HepG2 (cell line): ENCODE data around the gene BRMS1. TPM values are rescaled to one million over a fixed set of nuclear protein-coding genes. Genes with fewer than 3 reads are reported as not detected.

ENCODE experiments used
- ARNT ChIP-seq: fragments of 450-650 bp; IDR thresholded peaks from 2 replicates; pipeline ENCODE4 v1.6.1; 2017
- CAMTA2 ChIP-seq: sonication (generic); formaldehyde crosslinking; IDR thresholded peaks from 2 replicates; pipeline ENCODE4 v1.4.0; 2020; ENCODE audit warnings: mild to moderate bottlenecking, missing genetic modification reagents, borderline replicate concordance
- EEA1 ChIP-seq: sonication (generic); formaldehyde crosslinking; IDR thresholded peaks from 2 replicates; pipeline ENCODE4 v1.5.1; 2020; ENCODE audit warnings: mild to moderate bottlenecking, missing genetic modification reagents, borderline replicate concordance
- EED ChIP-seq: sonication (generic); formaldehyde crosslinking; IDR thresholded peaks from 2 replicates; pipeline ENCODE4 v1.5.0; 2020; ENCODE audit warnings: mild to moderate bottlenecking, missing genetic modification reagents
- EZH2 ChIP-seq: conservative IDR thresholded peaks from 2 replicates; pipeline ENCODE4 v1.6.1; 2012; ENCODE audit warnings: mild to moderate bottlenecking, low read depth, low read length, moderate library complexity
- GZF1 ChIP-seq: sonication (generic); formaldehyde crosslinking; IDR thresholded peaks from 2 replicates; pipeline ENCODE4 v1.5.1; 2020; ENCODE audit warnings: mild to moderate bottlenecking, missing genetic modification reagents
- HOXA9 ChIP-seq: sonication (generic); formaldehyde crosslinking; IDR thresholded peaks from 2 replicates; pipeline ENCODE4 v1.8.1; 2022; ENCODE audit warnings: missing genetic modification reagents, mild to moderate bottlenecking, moderate library complexity, borderline replicate concordance
- MAFK ChIP-seq, 2 experiments: IDR thresholded peaks in 1 of 2; conservative IDR thresholded peaks in 1 of 2; 2 replicates each; pipeline ENCODE4 v1.6.1; 2011; ENCODE audit warnings: improper control_type of control experiment in 2 of 2, low read length in 2 of 2
- MATR3 ChIP-seq: sonication (generic); formaldehyde crosslinking; IDR thresholded peaks from 2 replicates; pipeline ENCODE4 v1.4.0; 2020; ENCODE audit warnings: missing genetic modification reagents
- MEIS1 ChIP-seq: sonication (generic); formaldehyde crosslinking; IDR thresholded peaks from 2 replicates; pipeline ENCODE4 v1.9.0; 2021; ENCODE audit warnings: mild to moderate bottlenecking, missing genetic modification reagents, moderate library complexity, borderline replicate concordance
- MTF1 ChIP-seq: sonication (generic); formaldehyde crosslinking; IDR thresholded peaks from 2 replicates; pipeline ENCODE4 v1.5.0; 2020; ENCODE audit warnings: missing genetic modification reagents
- RARA ChIP-seq: IDR thresholded peaks from 2 replicates; pipeline ENCODE4 v1.6.1; 2016; ENCODE audit warnings: missing genetic modification reagents, missing compliant biosample characterization
- STAG1 ChIP-seq: sonication (generic); formaldehyde crosslinking; IDR thresholded peaks from 2 replicates; pipeline ENCODE4 v1.4.0; 2020; ENCODE audit warnings: missing genetic modification reagents
- ZMYM3 ChIP-seq: sonication (generic); formaldehyde crosslinking; IDR thresholded peaks from 2 replicates; pipeline ENCODE4 v1.5.1; 2020; ENCODE audit warnings: mild to moderate bottlenecking, missing genetic modification reagents
- ZNF20 ChIP-seq: sonication (generic); formaldehyde crosslinking; IDR thresholded peaks from 2 replicates; pipeline ENCODE4 v1.4.0; 2020; ENCODE audit warnings: mild to moderate bottlenecking, moderate library complexity, missing genetic modification reagents
- ZNF260 ChIP-seq: sonication (generic); formaldehyde crosslinking; IDR thresholded peaks from 2 replicates; pipeline ENCODE4 v1.4.0; 2020; ENCODE audit warnings: missing genetic modification reagents, low read depth, mild to moderate bottlenecking, borderline replicate concordance
- polyA plus RNA-seq, 8 experiments: library from polyadenylated mRNA; depleted of rRNA in 3 of 8; stranded (reverse) in 7 of 8; unstranded in 1 of 8; fragments of >200 nt; fragmentation: Illumina TruSeq in 4 of 8; extraction: Trizol in 4 of 8; gene quantifications; 2 replicates each; pipeline versions ENCODE4 v1.2.1 to v1.2.3, GENCODE V29; 2011 to 2016; ENCODE audit warnings: low read depth in 4 of 8, missing spikeins in 1 of 8, mixed read lengths in 1 of 8; ENCODE audit not compliant: insufficient read depth in 1 of 8
- total RNA-seq, 5 experiments: library from RNA; depleted of rRNA; stranded (reverse); fragments of >200 nt; fragmentation: Illumina TruSeq; extraction: Trizol; gene quantifications; 2 replicates each; pipeline ENCODE4 v1.2.3, GENCODE V29; 2016; ENCODE audit warnings: low read depth in 1 of 5
- TF ChIP-seq, protein P1 (sequence below): sonication (generic); formaldehyde crosslinking; conservative IDR thresholded peaks from 2 replicates; pipeline ENCODE4 v1.4.0; 2020; ENCODE audit warnings: missing genetic modification reagents
- TF ChIP-seq, protein P2 (sequence below): sonication (generic); formaldehyde crosslinking; IDR thresholded peaks from 2 replicates; pipeline ENCODE4 v1.4.0; 2020; ENCODE audit warnings: missing genetic modification reagents
- TF ChIP-seq, protein P3 (sequence below): sonication (generic); formaldehyde crosslinking; IDR thresholded peaks from 2 replicates; pipeline ENCODE4 v1.8.0; 2022; ENCODE audit warnings: mild to moderate bottlenecking, missing genetic modification reagents, moderate library complexity
- TF ChIP-seq, protein P4 (sequence below): sonication (generic); formaldehyde crosslinking; IDR thresholded peaks from 2 replicates; pipeline ENCODE4 v1.4.0; 2020; ENCODE audit warnings: missing genetic modification reagents
- TF ChIP-seq, protein P5 (sequence below): sonication (generic); formaldehyde crosslinking; IDR thresholded peaks from 2 replicates; pipeline ENCODE4 v1.4.0; 2020; ENCODE audit warnings: missing genetic modification reagents, mild to moderate bottlenecking, borderline replicate concordance

Gene BRMS1
- total and polyA plus RNA-seq, 2 of the 13 experiments (the other 11 are each of a cell fraction or from before 2014, with no cell fraction given), result 15.8 to 55.7 TPM

DNA sequence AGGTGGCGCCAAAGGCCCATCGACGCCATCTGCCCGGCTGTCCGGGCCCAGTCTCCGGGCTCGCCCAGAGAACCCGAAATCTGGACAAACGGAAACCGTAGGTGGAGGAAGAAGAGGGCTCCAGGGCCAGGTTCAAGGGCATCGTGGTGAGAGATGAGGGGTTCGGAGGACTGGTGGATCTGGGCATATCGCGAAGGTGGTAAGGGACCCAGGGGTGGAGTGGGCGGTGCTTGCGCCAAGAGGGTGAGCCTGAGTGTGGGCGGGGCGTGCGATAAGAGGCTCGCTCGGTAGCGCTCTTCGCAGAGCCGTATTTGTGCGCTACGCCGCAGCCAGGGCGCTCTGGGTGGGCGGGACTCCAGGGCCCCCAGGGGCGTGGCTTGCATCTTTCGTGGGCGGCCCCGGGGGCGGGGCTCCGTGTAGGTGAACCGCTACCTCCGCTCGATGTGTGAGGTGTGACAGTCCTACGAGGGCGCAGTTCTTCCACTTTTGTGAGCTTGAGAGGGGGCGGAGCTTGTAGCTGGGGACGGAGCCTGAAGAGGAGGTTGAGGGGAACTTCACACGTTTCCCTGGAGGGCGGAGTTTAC is 32.8 kb downstream of the BRMS1 start (continued):
- TF ChIP-seq, protein P1, sequence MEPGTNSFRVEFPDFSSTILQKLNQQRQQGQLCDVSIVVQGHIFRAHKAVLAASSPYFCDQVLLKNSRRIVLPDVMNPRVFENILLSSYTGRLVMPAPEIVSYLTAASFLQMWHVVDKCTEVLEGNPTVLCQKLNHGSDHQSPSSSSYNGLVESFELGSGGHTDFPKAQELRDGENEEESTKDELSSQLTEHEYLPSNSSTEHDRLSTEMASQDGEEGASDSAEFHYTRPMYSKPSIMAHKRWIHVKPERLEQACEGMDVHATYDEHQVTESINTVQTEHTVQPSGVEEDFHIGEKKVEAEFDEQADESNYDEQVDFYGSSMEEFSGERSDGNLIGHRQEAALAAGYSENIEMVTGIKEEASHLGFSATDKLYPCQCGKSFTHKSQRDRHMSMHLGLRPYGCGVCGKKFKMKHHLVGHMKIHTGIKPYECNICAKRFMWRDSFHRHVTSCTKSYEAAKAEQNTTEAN (CRISPR knock-in tag), result no peak
- TF ChIP-seq RARA (CRISPR knock-in tag), result 0 out of 2 replicates have a peak, but pooled peaks have one; percentile 7
- no peak for TF ChIP-seq MATR3
- TF ChIP-seq, protein P2, sequence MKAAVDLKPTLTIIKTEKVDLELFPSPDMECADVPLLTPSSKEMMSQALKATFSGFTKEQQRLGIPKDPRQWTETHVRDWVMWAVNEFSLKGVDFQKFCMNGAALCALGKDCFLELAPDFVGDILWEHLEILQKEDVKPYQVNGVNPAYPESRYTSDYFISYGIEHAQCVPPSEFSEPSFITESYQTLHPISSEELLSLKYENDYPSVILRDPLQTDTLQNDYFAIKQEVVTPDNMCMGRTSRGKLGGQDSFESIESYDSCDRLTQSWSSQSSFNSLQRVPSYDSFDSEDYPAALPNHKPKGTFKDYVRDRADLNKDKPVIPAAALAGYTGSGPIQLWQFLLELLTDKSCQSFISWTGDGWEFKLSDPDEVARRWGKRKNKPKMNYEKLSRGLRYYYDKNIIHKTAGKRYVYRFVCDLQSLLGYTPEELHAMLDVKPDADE (CRISPR knock-in tag), result no peak
- no peak for TF ChIP-seq HOXA9 (CRISPR knock-in tag)
- TF ChIP-seq MTF1 (CRISPR knock-in tag), result no peak
- no peak for TF ChIP-seq ZMYM3
- TF ChIP-seq ZNF20, result no peak
- no peak for TF ChIP-seq ARNT
- TF ChIP-seq, protein P3, sequence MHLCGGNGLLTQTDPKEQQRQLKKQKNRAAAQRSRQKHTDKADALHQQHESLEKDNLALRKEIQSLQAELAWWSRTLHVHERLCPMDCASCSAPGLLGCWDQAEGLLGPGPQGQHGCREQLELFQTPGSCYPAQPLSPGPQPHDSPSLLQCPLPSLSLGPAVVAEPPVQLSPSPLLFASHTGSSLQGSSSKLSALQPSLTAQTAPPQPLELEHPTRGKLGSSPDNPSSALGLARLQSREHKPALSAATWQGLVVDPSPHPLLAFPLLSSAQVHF (CRISPR knock-in tag), result no peak
- no peak for TF ChIP-seq ZNF260 (CRISPR knock-in tag)
- peak; percentile 95 for TF ChIP-seq STAG1 (CRISPR knock-in tag)
- TF ChIP-seq, protein P4, sequence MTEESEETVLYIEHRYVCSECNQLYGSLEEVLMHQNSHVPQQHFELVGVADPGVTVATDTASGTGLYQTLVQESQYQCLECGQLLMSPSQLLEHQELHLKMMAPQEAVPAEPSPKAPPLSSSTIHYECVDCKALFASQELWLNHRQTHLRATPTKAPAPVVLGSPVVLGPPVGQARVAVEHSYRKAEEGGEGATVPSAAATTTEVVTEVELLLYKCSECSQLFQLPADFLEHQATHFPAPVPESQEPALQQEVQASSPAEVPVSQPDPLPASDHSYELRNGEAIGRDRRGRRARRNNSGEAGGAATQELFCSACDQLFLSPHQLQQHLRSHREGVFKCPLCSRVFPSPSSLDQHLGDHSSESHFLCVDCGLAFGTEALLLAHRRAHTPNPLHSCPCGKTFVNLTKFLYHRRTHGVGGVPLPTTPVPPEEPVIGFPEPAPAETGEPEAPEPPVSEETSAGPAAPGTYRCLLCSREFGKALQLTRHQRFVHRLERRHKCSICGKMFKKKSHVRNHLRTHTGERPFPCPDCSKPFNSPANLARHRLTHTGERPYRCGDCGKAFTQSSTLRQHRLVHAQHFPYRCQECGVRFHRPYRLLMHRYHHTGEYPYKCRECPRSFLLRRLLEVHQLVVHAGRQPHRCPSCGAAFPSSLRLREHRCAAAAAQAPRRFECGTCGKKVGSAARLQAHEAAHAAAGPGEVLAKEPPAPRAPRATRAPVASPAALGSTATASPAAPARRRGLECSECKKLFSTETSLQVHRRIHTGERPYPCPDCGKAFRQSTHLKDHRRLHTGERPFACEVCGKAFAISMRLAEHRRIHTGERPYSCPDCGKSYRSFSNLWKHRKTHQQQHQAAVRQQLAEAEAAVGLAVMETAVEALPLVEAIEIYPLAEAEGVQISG, result no peak
- 0 out of 2 replicates have a peak, but pooled peaks have one; percentile 75 for TF ChIP-seq EED (CRISPR knock-in tag)
- no peak for TF ChIP-seq MEIS1
- TF ChIP-seq EEA1 (CRISPR knock-in tag), result 0 out of 2 replicates have a peak, but pooled peaks have one; percentile 47
- no peak for TF ChIP-seq CAMTA2 (CRISPR knock-in tag)
- TF ChIP-seq GZF1 (CRISPR knock-in tag), result peak; percentile 70
- TF ChIP-seq, protein P5, sequence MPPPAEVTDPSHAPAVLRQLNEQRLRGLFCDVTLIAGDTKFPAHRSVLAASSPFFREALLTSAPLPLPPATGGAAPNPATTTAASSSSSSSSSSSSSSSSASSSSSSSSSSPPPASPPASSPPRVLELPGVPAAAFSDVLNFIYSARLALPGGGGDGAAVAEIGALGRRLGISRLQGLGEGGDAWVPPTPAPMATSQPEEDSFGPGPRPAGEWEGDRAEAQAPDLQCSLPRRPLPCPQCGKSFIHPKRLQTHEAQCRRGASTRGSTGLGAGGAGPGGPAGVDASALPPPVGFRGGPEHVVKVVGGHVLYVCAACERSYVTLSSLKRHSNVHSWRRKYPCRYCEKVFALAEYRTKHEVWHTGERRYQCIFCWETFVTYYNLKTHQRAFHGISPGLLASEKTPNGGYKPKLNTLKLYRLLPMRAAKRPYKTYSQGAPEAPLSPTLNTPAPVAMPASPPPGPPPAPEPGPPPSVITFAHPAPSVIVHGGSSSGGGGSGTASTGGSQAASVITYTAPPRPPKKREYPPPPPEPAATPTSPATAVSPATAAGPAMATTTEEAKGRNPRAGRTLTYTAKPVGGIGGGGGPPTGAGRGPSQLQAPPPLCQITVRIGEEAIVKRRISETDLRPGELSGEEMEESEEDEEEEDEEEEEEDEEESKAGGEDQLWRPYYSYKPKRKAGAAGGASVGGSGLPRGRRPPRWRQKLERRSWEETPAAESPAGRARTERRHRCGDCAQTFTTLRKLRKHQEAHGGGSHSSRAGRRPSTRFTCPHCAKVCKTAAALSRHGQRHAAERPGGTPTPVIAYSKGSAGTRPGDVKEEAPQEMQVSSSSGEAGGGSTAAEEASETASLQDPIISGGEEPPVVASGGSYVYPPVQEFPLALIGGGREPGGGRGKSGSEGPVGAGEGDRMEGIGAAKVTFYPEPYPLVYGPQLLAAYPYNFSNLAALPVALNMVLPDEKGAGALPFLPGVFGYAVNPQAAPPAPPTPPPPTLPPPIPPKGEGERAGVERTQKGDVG (CRISPR knock-in tag), result 0 out of 2 replicates have a peak, but pooled peaks have one; percentile 48
- no peak for TF ChIP-seq EZH2
- TF ChIP-seq MAFK (conservative IDR thresholded peaks at IDR 0.05 in 1 of 2, IDR thresholded peaks at IDR 0.05 in 1 of 2; ENCODE audit: low read length in 2 of 2), result no peak
